Endothelial cell of umbilical vein (primary cell): Measurements from ENCODE around the gene NPC1L1. TPM values are rescaled to one million over a fixed set of nuclear protein-coding genes. Genes with fewer than 3 reads are reported as not detected.

ENCODE experiments used
- BruUV-seq: library from RNA; stranded (reverse); fragments of 400-500 nt; replicated peaks from 2 replicates; lab custom pipeline; 2021; lab: Mats Ljungman, UMichigan
- CTCF ChIA-PET: fragments of 300-600, 350-600 bp; sonication (Branson Sonifier 250); formaldehyde crosslinking; loops from one replicate; lab custom pipeline; 2021; ENCODE audit warnings: antibody characterized with exemption, inconsistent platforms; lab: Charles Lee
- POLR2A ChIA-PET: fragments of 300-600, 350-600 bp; sonication (Branson Sonifier 250); formaldehyde crosslinking; loops from one replicate; lab custom pipeline; 2021; ENCODE audit warnings: antibody characterized with exemption, inconsistent platforms; lab: Charles Lee
- DNase-seq: peaks from one replicate; pipeline ENCODE4 v3.0.0-alpha.2; 2011; ENCODE audit warnings: low read depth, low spot score
- FAIRE-seq: peaks from 2 replicates; lab custom pipeline; 2011; peaks lifted over from hg19 to GRCh38; lab: Jason Lieb, UNC
- H2AFZ ChIP-seq: 2 replicates; pipeline ENCODE4 v1.6.0; 2012; ENCODE audit warnings: low read depth, low read length, control low read depth, inconsistent platforms
- H3K27ac ChIP-seq: 2 replicates; pipeline ENCODE4 v1.5.1; 2011; ENCODE audit warnings: low read depth, mild to moderate bottlenecking, control low read depth, low read length, moderate library complexity; ENCODE audit not compliant: insufficient read depth
- H3K27me3 ChIP-seq, 2 experiments: 2 replicates each; pipeline versions ENCODE4 v1.6.0 to v1.6.1; 2011; ENCODE audit warnings: low read length in 2 of 2, mixed read lengths in 1 of 2; ENCODE audit not compliant: control insufficient read depth in 2 of 2, insufficient read depth in 2 of 2
- H3K36me3 ChIP-seq, 2 experiments: 2 replicates in 1 of 2; 3 replicates in 1 of 2; pipeline ENCODE4 v1.5.1; 2011; ENCODE audit warnings: low read length in 2 of 2, mild to moderate bottlenecking in 1 of 2, moderate library complexity in 1 of 2; ENCODE audit not compliant: control insufficient read depth in 2 of 2, insufficient read depth in 2 of 2; ENCODE audit errors: extremely low read depth in 1 of 2
- H3K4me1 ChIP-seq: 3 replicates; pipeline ENCODE4 v1.5.1; 2011; ENCODE audit warnings: mild to moderate bottlenecking, low read length; ENCODE audit not compliant: control insufficient read depth, insufficient read depth; ENCODE audit errors: extremely low read depth
- H3K4me2 ChIP-seq: 2 replicates; pipeline ENCODE4 v1.6.1; 2011; ENCODE audit warnings: low read length, control low read depth, mixed read lengths; ENCODE audit not compliant: insufficient read depth
- H3K4me3 ChIP-seq, 3 experiments: fragments of 200-600 bp in 1 of 3; sonication (generic), shearing (Covaris generic) in 1 of 3; replicated peaks in 1 of 3; 2 replicates each; pipeline ENCODE4 v1.5.1; 2011 to 2016; ENCODE audit warnings: control low read depth in 3 of 3, low read length in 3 of 3, mild to moderate bottlenecking in 2 of 3, inconsistent platforms in 1 of 3, low read depth in 1 of 3, moderate library complexity in 1 of 3; ENCODE audit not compliant: insufficient read depth in 1 of 3
- H3K79me2 ChIP-seq: 2 replicates; pipeline ENCODE4 v1.6.0; 2012; ENCODE audit warnings: low read length, inconsistent platforms; ENCODE audit not compliant: control insufficient read depth, insufficient read depth
- H3K9ac ChIP-seq: replicated peaks from 2 replicates; pipeline ENCODE3; 2011; ENCODE audit warnings: low read length, control low read depth; ENCODE audit not compliant: insufficient read depth; ENCODE audit errors: extremely low read depth
- H3K9me1 ChIP-seq: replicated peaks from 3 replicates; pipeline ENCODE4 v1.6.0; 2011; ENCODE audit warnings: mild to moderate bottlenecking, low read length; ENCODE audit not compliant: control insufficient read depth, insufficient read depth; ENCODE audit errors: extremely low read depth
- H3K9me3 ChIP-seq: replicated peaks from 2 replicates; pipeline ENCODE4 v1.5.1; 2012; ENCODE audit warnings: low read length, inconsistent platforms; ENCODE audit not compliant: control insufficient read depth, insufficient read depth
- H4K20me1 ChIP-seq: replicated peaks from 2 replicates; pipeline ENCODE3; 2011; ENCODE audit warnings: mild to moderate bottlenecking, low read length; ENCODE audit not compliant: control insufficient read depth, insufficient read depth; ENCODE audit errors: extremely low read depth
- CTCF ChIP-seq, 2 donors: IDR thresholded peaks; 1 replicate in 1 of 2; 2 replicates in 1 of 2; pipeline ENCODE4 v1.5.1; 2011; ENCODE audit warnings: low read length in 2 of 2, mild to moderate bottlenecking in 2 of 2, moderate library complexity in 2 of 2, control low read depth in 1 of 2, inconsistent platforms in 1 of 2, low read depth in 1 of 2; ENCODE audit not compliant: insufficient read depth in 1 of 2; ENCODE audit errors: extremely low read depth in 1 of 2
- EZH2 ChIP-seq: IDR thresholded peaks from 2 replicates; pipeline ENCODE4 v1.6.1; 2012; ENCODE audit warnings: borderline replicate concordance, low read depth, mild to moderate bottlenecking, moderate library complexity, low read length, inconsistent platforms; ENCODE audit not compliant: severe bottlenecking
- FOS ChIP-seq: IDR thresholded peaks from 2 replicates; pipeline ENCODE4 v1.6.1; 2011; ENCODE audit warnings: mild to moderate bottlenecking, low read length, moderate library complexity, borderline replicate concordance; ENCODE audit not compliant: insufficient read depth
- GATA2 ChIP-seq: IDR thresholded peaks from 2 replicates; pipeline ENCODE4 v1.7.0; 2011; ENCODE audit warnings: low read depth, mild to moderate bottlenecking, moderate library complexity, mixed read lengths, low read length; ENCODE audit not compliant: insufficient read length, insufficient read depth
- JUN ChIP-seq: IDR thresholded peaks from 2 replicates; pipeline ENCODE4 v1.6.1; 2011; ENCODE audit warnings: borderline replicate concordance, low read depth; ENCODE audit not compliant: insufficient read length, insufficient read depth
- MAX ChIP-seq: IDR thresholded peaks from 2 replicates; pipeline ENCODE4 v1.6.1; 2011; ENCODE audit not compliant: insufficient read depth, insufficient read length
- MYC ChIP-seq: IDR thresholded peaks from one replicate; pipeline ENCODE4 v1.6.1; 2011; ENCODE audit warnings: mild to moderate bottlenecking, low read depth, low read length
- POLR2A ChIP-seq: IDR thresholded peaks from 2 replicates; pipeline ENCODE4 v1.6.1; 2012; ENCODE audit warnings: low read depth, mild to moderate bottlenecking, control low read depth, low read length
- POLR2AphosphoS5 ChIP-seq: IDR thresholded peaks from 2 replicates; pipeline ENCODE4 v1.6.1; 2012; ENCODE audit warnings: low read depth, mild to moderate bottlenecking, control low read depth, low read length, moderate library complexity; ENCODE audit not compliant: insufficient read depth
- dilution Hi-C: fragments of 300-500 bp; cut with MboI; formaldehyde crosslinking; loops from one replicate; pipeline ENCODE4 v1.15.0; 2019; ENCODE audit warnings: low sequenced_read_pairs; ENCODE audit not compliant: extremely low pct_ligation_motif_present
- intact Hi-C: fragments of 100-400 bp; cut with micrococcal nuclease; formaldehyde crosslinking; loops from one replicate; pipeline ENCODE4 v1.10.0; 2022
- polyA plus RNA-seq, 4 experiments: library from polyadenylated mRNA; depleted of rRNA in 3 of 4; stranded (reverse) in 3 of 4; unstranded in 1 of 4; fragments of >200 nt; gene quantifications; 2 replicates each; pipeline versions ENCODE4 v1.2.1 to v1.2.3, GENCODE V29; 2011 to 2012; ENCODE audit warnings: missing spikeins in 1 of 4
- total RNA-seq: library from RNA; stranded (reverse); gene quantifications from 2 replicates; pipeline ENCODE4 v1.2.3, GENCODE V29; 2021

The NPC1L1 gene
- total and polyA plus RNA-seq, 2 donors (not counting 3 experiments of a cell fraction or from before 2014, with no cell fraction given), result not detected

GRCh38 chr7:44521347-44522095, 19.6 kb downstream of the NPC1L1 start:
- FAIRE-seq, result no peak
- no peak for DNase-seq
- POLR2A ChIA-PET, result no interaction called here
- no peak overlapping the region for H3K9ac ChIP-seq
- intact Hi-C loops, result no loop called here
- no peak for TF ChIP-seq MAX
- no peak for TF ChIP-seq POLR2AphosphoS5
- no peak for TF ChIP-seq GATA2
- TF ChIP-seq CTCF (IDR thresholded peaks at IDR 0.05; ENCODE audit: extremely low read depth in 1 of 2, insufficient read depth in 1 of 2, low read depth in 1 of 2, low read length in 2 of 2), result no peak
- TF ChIP-seq FOS, result no peak
- no peak for TF ChIP-seq POLR2A
- TF ChIP-seq EZH2, result no peak
- TF ChIP-seq JUN, result no peak
- no peak for TF ChIP-seq MYC
- no peaks in the 10 kb centered on the region for H3K4me1 ChIP-seq
- H4K20me1 ChIP-seq, result no peaks in the 10 kb centered on the region
- CTCF ChIA-PET, result interaction anchor here (3.0 kb wide), 1 partner anchor 13 kb away, joined by 17 read pairs; no protein-coding TSS in a partner anchor
- H3K4me2 ChIP-seq, result no peak overlapping the region
- H2AFZ ChIP-seq, result no peak overlapping the region
- BruUV-seq, result no TSS peak
- H3K9me3 ChIP-seq, result no peaks in the 10 kb centered on the region
- H3K79me2 ChIP-seq, result no peaks in the 10 kb centered on the region
- H3K36me3 ChIP-seq, result no peaks in the 10 kb centered on the region
- H3K4me3 ChIP-seq, result no peak overlapping the region
- peaks cover 6 to 8% of the 10 kb centered on the region in 2 experiments for H3K27me3 ChIP-seq
- no peak overlapping the region for H3K27ac ChIP-seq
- dilution Hi-C loops, result no loop called here
- no peaks in the 10 kb centered on the region for H3K9me1 ChIP-seq
